Cardiac fibroblast (primary cell): Measurements from ENCODE around the gene RAB11FIP4.

Experiments used
- DNase-seq, 2 donors: peaks; one replicate each; pipeline versions ENCODE4 v3.0.0 to v3.0.0-alpha.2; 2010; ENCODE audit warnings: low read depth in 2 of 2
- H3K4me3 ChIP-seq, 2 donors: replicated peaks in 1 of 2; 1 replicate in 1 of 2; 2 replicates in 1 of 2; pipeline ENCODE4 v1.5.1; 2011; ENCODE audit warnings: low read depth in 2 of 2, low read length in 2 of 2, mild to moderate bottlenecking in 2 of 2, moderate library complexity in 1 of 2
- CTCF ChIP-seq: IDR thresholded peaks from one replicate; pipeline ENCODE4 v1.5.1; 2011; ENCODE audit warnings: low read depth, mild to moderate bottlenecking, low read length, inconsistent platforms

Gene RAB11FIP4

GRCh38 chr17:31535581-31535981 lies 144.1 kb downstream of the RAB11FIP4 start:
- TF ChIP-seq CTCF: no peak
- H3K4me3 ChIP-seq: no peak overlapping the region
- no peak for DNase-seq

GRCh38 chr17:31536451-31536850 lies 145.0 kb downstream of the RAB11FIP4 start:
- no peak for TF ChIP-seq CTCF
- no peak overlapping the region for H3K4me3 ChIP-seq

GRCh38 chr17:31537565-31538011 lies 146.1 kb downstream of the RAB11FIP4 start:
- no peak overlapping the region for H3K4me3 ChIP-seq
- peak in 1 of 2 donors; percentile 51 for DNase-seq
- TF ChIP-seq CTCF: no peak

More at GRCh38 chr17:31536451-31536850, 145.0 kb downstream of the RAB11FIP4 start:
- DNase-seq: no peak

GRCh38 chr17:31538080-31538762 lies 146.7 kb downstream of the RAB11FIP4 start:
- no peak for DNase-seq
- H3K4me3 ChIP-seq: no peak overlapping the region
- TF ChIP-seq CTCF: no peak

GRCh38 chr17:31540602-31541307 lies 149.3 kb downstream of the RAB11FIP4 start:
- no peak for TF ChIP-seq CTCF
- DNase-seq: no peak
- H3K4me3 ChIP-seq: no peak overlapping the region

GRCh38 chr17:31541559-31541958 lies 150.1 kb downstream of the RAB11FIP4 start:
- DNase-seq: no peak
- no peak overlapping the region for H3K4me3 ChIP-seq
- TF ChIP-seq CTCF: peak; percentile 12
